ENCODE measurements around the gene CLCN6. TPM values are rescaled to one million over a fixed set of nuclear protein-coding genes. Genes with fewer than 3 reads are reported as not detected.

CLCN6 gene
- total RNA-seq, 1 donor, result 18.6 TPM

GRCh38 chr1:11888877-11889208 is 82.9 kb downstream of the CLCN6 start:
- TF ChIP-seq, protein P1, sequence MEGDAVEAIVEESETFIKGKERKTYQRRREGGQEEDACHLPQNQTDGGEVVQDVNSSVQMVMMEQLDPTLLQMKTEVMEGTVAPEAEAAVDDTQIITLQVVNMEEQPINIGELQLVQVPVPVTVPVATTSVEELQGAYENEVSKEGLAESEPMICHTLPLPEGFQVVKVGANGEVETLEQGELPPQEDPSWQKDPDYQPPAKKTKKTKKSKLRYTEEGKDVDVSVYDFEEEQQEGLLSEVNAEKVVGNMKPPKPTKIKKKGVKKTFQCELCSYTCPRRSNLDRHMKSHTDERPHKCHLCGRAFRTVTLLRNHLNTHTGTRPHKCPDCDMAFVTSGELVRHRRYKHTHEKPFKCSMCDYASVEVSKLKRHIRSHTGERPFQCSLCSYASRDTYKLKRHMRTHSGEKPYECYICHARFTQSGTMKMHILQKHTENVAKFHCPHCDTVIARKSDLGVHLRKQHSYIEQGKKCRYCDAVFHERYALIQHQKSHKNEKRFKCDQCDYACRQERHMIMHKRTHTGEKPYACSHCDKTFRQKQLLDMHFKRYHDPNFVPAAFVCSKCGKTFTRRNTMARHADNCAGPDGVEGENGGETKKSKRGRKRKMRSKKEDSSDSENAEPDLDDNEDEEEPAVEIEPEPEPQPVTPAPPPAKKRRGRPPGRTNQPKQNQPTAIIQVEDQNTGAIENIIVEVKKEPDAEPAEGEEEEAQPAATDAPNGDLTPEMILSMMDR (IDR thresholded peaks at IDR 0.05; ENCODE audit: insufficient read depth, low read depth, low read length), result no peak
- no peak for DNase-seq (ENCODE audit: low read depth)
- no peak overlapping the region for H3K4me3 ChIP-seq (ENCODE audit: low read depth, low read length)

DNA sequence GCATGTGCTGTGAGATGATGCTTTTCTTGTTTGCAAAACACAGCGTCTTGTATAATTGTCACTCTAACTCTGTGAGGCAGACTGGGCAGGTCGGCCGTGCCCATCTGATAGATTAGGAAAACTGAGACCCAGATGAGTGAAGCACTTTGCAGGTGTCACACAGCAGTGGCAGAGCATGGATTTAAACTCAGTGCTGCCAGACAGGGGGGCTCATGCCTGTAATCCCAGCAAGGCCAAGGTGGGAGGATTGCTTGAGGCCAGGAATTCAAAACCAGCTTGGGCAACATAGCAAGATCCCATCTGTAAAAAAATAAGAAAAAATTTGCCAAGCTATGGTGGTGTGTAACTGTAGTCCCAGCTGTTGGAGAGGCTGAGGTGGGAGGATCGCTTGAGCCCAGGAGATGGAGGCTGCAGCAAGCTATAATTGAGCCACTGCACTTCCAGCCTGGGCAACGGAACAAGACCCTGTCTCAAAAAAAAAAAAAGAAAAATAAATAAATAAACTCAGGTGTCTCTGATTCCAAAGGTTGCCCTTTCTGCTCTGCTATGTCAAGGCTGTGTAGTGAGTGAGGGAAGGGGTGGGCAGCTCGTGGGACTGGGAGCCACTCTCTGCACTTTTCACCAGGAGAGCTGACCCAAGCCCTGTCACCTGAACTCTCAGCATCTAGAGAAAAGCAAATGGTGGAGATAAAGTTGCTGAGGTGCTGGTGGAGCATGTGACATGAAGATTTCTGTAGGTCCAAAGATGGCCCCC is 85.6 kb downstream of the CLCN6 start:
- DNase-seq (ENCODE audit: low read depth), result no peak
- H3K4me3 ChIP-seq (ENCODE audit: low read depth, low read length), result no peak overlapping the region
- TF ChIP-seq, protein P1 (IDR thresholded peaks at IDR 0.05; ENCODE audit: insufficient read depth, low read depth, low read length), result no peak

Small RNA genes lying within 50 kb of the gene (small RNA-seq; reads per million reads assigned to genes)
- gene RF02156, result not detected
- gene RF02157, result not detected
- not detected for gene RF02158

Other genes starting within 250 kb of the CLCN6 start
- gene FBXO2, start 151.8 kb upstream of the CLCN6 start, total RNA-seq, result 1.9 and 4.3 TPM in 2 replicates
- gene FBXO44, start 151.3 kb upstream of the CLCN6 start, total RNA-seq, result 12.2 and 14.2 TPM in 2 replicates
- gene FBXO6, start 142.0 kb upstream of the CLCN6 start, total RNA-seq, result 8.4 and 8.6 TPM in 2 replicates
- 30.7 and 43.8 TPM in 2 replicates for gene MAD2L2, start 125.0 kb upstream of the CLCN6 start, total RNA-seq
- not detected in 2 replicates for gene DRAXIN, start 114.5 kb upstream of the CLCN6 start, total RNA-seq
- 38.9 and 41.9 TPM in 2 replicates for gene AGTRAP, start 70.1 kb upstream of the CLCN6 start, total RNA-seq
- under 0.01 TPM in 1 of 2 replicates, not detected in the other for gene C1orf167, start 44.0 kb upstream of the CLCN6 start, total RNA-seq
- gene MTHFR, start 227 bp upstream of the CLCN6 start, total RNA-seq, result 21.6 and 23.5 TPM in 2 replicates
- 0.32 TPM in 1 of 2 replicates, not detected in the other for gene NPPA, start 41.6 kb downstream of the CLCN6 start, total RNA-seq
- 3.9 and 4.7 TPM in 2 replicates for gene NPPB, start 52.8 kb downstream of the CLCN6 start, total RNA-seq
- 57.9 and 69.9 TPM in 2 replicates for gene KIAA2013, start 120.2 kb downstream of the CLCN6 start, total RNA-seq
- 309 and 324 TPM in 2 replicates for gene PLOD1, start 128.5 kb downstream of the CLCN6 start, total RNA-seq
- 52.5 and 66.1 TPM in 2 replicates for gene MFN2, start 174.3 kb downstream of the CLCN6 start, total RNA-seq
- gene MIIP, start 213.3 kb downstream of the CLCN6 start, total RNA-seq, result 32.0 and 34.8 TPM in 2 replicates

Data from fibroblast of villous mesenchyme (primary cell).